NCI-H82 treated with DMSO at 0.1 percent for 48 hours (cell line): ENCODE results near the gene ALOXE3.
"Not testable (repeated sequence)": the region's sequence is repeated elsewhere in the genome, so short reads cannot be mapped to it uniquely, and the experiment has no call there.

ENCODE experiments used
- DNase-seq: peaks from one replicate; lab custom pipeline; 2025; ENCODE audit not compliant: unreplicated experiment; lab: John Stamatoyannopoulos, UW

Gene ALOXE3

DNA sequence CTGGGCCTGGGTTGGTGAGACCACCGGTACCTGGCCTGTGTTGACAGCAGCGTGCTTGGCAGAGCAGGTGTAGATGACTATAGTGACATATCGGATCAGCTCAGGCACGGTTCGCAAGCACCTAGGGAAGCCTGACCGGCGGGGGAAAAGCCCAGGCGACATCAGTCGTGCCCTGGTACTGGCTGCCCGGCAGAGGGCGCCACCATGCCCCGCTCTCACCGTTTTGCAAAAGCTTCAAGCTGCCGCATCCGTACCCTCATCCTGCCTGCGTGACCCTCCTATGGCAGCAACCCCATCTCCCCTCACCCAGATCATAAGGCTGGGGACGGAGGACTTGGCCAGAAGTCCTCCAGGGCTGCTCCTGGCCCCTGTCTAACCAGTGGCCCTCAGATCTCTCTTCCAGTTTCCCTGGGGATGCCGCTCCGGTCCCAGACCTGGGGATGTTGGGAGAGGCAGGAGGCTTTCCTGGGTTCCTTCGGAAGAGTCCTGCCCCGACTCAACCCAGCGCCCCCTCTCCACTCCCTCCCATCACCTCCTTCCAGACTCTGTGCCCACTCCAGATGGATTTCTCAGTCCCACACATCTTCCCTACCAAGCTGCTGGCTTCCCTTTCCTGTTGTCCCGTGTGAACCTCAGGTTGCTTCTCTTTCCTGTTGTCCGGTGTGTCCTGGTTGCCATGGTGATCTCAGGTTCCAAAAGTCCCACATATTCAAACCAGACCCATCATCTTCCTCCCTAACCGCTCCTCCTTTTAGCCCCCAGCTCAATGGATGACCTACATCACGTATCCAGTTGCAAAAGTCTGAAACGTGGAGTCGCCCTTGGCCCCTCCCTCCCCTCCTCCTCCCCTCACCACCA, 44.5 kb downstream of the ALOXE3 start:
- peak; percentile 67 for DNase-seq

- DNase-seq, result no peak
These were observed 45.4 kb downstream of the ALOXE3 start for GRCh38 chr17:8072729-8073461.

GRCh38 chr17:8072341-8072728, 46.0 kb downstream of the ALOXE3 start:
- no peak for DNase-seq

DNA sequence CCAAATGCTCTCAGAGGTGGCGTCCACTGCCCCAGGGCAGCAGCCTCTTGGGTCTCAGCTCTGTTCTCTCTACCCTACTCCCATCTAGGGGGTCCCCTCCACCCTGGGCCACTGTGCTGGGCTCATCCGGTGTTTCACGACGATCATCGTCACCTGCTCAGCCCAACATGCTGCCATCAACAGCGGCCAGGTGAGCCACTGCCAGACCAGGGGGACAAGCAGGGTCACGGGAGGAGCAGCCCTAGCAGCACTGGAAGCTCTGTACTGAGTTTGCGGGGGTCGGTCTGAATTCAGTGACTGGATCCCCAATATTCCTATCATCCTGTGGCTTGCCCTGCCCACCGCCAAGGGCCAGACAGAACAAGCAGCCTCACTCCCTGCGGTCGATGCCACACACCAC, 46.8 kb downstream of the ALOXE3 start:
- DNase-seq, result no peak

DNA sequence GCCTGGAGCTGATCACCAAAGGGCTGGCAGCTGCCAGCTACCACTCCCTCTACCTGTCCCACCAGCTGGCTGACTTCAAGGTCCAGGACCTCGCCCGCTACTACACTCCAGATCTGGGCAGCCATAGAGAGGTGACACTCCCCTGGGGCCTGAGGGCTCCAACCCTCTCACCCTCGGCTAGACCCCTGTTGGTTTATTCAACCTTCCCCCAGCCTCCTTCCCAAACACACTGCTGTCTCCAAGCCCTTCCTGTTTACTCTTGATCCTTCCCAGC, 48.8 kb downstream of the ALOXE3 start:
- no peak for DNase-seq

- DNase-seq, result no peak
These were observed 49.4 kb downstream of the ALOXE3 start for GRCh38 chr17:8068736-8069586.

- no peak for DNase-seq
These were observed 50.5 kb downstream of the ALOXE3 start for GRCh38 chr17:8067806-8068205.

DNA sequence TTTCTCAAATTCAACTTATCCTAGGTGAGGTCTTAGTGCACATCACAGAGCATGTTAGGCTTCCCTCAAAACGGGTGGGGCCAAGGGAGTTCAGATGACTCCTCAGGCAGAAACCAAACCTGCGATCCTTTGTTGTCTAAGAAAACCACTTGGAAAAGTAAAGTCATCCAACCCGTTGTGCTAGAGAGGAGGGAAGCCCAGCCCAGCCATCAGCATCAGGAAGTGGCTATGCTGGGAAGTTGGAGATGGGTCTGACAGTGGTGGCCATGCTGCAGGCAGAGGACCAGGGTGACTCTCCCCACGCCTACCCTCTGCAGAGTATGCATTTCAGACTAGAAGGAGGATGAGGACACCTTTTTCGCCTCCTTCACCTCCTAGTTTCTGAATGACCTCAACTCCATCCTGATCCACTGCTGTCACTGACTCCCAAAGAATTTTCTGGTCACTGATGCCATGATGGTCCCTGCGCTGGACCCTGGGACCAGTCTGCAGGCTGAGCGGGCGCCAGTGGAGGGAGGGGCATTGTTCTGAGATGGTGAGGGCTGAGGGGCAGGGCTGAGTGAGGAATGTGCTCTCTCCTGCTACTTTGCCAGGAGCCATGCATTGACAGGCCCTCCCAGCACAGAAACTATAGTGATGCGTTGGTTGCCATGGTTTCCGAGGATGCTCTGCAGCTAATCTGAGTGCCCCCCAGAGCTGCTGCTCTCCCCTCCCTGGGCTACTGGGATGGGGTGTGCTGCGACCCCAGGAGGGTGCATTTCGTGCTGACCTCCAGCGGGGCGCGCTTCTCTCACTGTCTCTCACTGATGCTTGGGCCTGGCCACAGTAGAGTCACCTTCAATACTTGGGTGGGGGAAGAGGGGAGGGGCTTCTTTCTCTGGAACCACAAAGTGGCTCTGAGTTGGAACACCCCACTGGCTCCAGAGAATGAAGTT, 51.2 kb downstream of the ALOXE3 start:
- no peak for DNase-seq

DNA sequence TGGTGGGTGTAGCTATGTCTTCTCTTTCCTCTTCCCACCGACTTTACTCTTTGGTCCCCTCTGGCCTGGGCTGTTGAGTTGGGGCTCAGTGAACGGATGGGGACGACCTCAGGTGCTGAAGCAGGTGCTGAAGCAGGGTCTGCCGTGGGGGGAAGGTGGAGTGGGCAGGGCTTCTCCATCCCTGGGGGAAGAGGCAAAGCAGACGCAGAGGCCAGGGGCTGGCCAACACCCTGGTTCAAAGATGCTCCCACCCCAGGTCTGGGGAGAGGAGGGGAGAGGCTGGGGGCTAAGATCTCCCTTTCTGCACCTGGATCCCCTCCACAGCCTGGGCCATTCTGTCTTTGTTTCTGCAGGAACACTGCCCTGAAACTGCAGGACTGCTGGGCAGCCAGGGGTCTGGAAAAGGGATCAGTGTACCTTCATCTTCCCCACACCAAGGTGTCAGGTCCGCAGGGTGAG, 53.7 kb downstream of the ALOXE3 start:
- DNase-seq, result no peak

- DNase-seq, result peak; percentile 26
These were observed 54.4 kb downstream of the ALOXE3 start for GRCh38 chr17:8063761-8064534.

GRCh38 chr17:8062807-8063483, 55.4 kb downstream of the ALOXE3 start:
- no peak for DNase-seq

GRCh38 chr17:8062435-8062806, 55.9 kb downstream of the ALOXE3 start:
- no peak for DNase-seq

DNA sequence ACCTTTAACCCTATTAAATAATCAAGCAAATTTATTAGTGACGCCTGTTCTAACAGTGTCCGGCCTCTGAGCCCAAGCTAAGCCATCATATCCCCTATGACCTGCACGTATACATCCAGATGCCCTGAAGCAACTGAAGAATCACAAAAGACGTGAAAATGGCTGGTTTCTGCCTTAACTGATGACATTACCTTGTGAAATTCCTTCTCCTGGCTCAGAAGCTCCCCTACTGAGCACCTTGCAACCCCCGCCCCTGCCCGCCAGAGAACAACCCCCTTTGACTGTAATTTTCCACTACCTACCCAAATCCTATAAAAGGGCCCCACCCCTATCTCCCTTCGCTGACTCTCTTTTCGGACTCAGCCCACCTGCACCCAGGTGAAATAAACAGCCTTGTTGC, 56.5 kb downstream of the ALOXE3 start:
- DNase-seq, result not testable (repeated sequence)

DNA sequence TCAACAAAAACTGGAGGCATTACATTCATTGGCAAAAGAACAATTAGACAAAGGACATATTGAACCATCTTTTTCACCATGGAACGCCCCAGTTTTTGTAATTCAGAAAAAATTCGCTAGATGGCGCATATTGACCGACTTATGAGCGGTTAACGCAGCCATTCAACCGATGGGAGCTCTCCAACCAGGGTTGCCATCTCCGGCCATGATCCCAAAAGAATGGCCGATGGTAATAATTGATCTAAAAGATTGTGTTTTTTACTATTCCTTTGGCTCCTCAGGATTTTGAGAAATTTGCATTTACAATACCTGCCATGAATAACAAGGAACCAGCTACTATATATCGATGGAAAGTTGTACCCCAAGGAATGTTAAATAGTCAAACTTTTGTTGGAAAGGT, 58.0 kb downstream of the ALOXE3 start:
- peak; percentile 57 for DNase-seq

- no peak for DNase-seq
These were observed 59.2 kb downstream of the ALOXE3 start for GRCh38 chr17:8059131-8059530.

- peak; percentile 98 for DNase-seq
These were observed 60.6 kb downstream of the ALOXE3 start for GRCh38 chr17:8057691-8058114.

- no peak for DNase-seq
These were observed 61.2 kb downstream of the ALOXE3 start for GRCh38 chr17:8056976-8057625.

DNA sequence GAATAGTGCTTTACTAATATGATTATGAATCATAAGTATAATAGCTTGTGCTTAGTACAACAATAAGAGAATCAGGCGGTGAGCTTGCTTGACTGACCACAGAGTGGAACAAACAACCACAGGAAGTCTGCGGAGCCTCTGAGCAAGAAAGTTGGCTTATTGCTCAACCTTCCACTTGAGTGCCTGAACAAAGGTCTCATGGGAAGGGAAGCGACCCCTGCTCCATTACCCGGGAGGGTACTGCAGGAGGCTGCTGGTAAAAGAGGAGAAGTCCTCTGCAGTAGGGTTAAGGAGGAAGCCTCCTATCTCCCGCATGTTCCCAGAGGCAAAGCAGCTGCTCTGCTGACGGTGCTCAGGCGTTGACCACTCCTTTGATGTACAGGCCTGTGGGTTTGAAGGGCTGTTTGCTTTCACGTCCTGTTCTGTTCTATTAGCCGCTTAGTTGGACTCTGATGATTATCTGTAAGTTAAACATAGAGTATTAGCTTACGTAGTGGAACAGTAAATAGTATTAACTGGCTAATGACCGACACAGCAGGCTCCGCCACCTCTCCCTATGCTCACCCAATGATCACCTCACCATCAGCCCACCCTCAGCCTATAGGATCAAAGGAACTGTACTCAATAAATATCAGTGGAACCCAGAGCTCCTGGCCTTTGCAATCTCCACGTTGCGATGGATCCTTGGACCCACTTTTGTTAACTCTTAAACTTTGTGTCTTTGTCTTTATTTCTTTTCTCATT, 61.9 kb downstream of the ALOXE3 start:
- DNase-seq, result peak; percentile 94
